ENCODE data around the gene SLC2A3. TPM values are rescaled to one million over a fixed set of nuclear protein-coding genes. Genes with fewer than 3 reads are reported as not detected.
"Not testable (repeated sequence)": the region's sequence is repeated elsewhere in the genome, so short reads cannot be mapped to it uniquely, and the experiment has no call there.

The SLC2A3 gene
- total and polyA plus RNA-seq, 9 of the 15 experiments (the other 6 are each of a cell fraction or from before 2014, with no cell fraction given), result 67.3 to 491 (median 104) TPM

DNA sequence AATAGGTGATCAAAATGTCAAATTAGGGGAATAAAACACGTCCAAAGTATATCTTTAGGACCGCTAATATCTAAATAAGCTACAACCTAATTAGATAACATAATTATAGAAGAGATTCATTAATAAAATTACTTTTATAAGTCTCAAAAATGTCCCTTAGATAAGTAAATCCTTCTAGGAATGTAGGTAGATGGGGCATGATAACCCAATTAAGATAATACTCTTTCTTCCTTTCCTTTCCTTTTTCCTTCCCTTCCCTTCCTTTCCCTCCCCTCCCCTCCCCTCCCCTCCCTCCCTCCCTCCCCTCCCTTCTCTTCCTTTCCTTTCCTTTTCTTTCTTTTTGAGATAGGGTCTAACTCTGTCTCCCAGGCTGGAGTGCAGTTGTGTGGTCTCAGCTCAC lies 11.0 kb upstream of the SLC2A3 start:
- WGBS (ENCODE audit: insufficient coverage, low coverage, missing lambda C conversion rate), result 83% methylated on average over 2 of the region's 2 CpGs
- CTCF ChIA-PET (ENCODE audit: low intra/inter-chr PET ratio), result no interaction called here
- TF ChIP-seq, protein P1, sequence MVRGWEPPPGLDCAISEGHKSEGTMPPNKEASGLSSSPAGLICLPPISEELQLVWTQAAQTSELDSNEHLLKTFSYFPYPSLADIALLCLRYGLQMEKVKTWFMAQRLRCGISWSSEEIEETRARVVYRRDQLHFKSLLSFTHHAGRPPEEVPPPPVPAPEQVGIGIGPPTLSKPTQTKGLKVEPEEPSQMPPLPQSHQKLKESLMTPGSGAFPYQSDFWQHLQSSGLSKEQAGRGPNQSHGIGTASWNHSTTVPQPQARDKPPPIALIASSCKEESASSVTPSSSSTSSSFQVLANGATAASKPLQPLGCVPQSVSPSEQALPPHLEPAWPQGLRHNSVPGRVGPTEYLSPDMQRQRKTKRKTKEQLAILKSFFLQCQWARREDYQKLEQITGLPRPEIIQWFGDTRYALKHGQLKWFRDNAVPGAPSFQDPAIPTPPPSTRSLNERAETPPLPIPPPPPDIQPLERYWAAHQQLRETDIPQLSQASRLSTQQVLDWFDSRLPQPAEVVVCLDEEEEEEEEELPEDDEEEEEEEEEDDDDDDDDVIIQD (CRISPR knock-in tag; IDR thresholded peaks at IDR 0.05), result no peak
- peak; percentile 26 for TF ChIP-seq HNRNPK (IDR thresholded peaks at IDR 0.05; ENCODE audit: low read depth, low read length, poor library complexity, severe bottlenecking)

DNA sequence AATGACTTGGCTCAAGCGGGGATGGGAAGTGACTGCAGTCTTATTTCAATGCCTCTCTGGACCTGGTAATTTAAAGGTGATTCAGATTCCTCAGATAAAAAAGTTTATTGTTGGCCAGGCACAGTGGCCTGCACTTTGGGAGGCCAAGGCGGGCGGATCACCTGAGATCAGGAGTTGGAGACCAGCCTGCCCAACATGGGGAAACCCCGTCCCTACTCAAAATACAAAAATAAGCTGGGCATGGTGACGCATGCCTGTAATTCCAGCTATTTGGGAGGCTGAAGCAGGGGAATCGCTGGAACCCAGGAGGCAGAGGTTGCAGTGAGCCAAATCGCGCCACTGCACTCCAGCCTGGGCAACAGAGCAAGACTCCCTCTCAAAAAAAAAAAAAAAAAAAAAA lies 8.8 kb upstream of the SLC2A3 start:
- H3K9me1 ChIP-seq (ENCODE audit: control insufficient read depth, insufficient read depth, low read length); in situ Hi-C loops (cut with MboI); POLR2A ChIA-PET; H3K9me3 ChIP-seq (replicated peaks; ENCODE audit: control insufficient read depth, insufficient read depth, low read depth, low read length); H3K4me3 ChIP-seq; FAIRE-seq; H3K4me2 ChIP-seq (ENCODE audit: insufficient read depth, low read length); CTCF ChIA-PET (ENCODE audit: low intra/inter-chr PET ratio); BruUV-seq (replicated peaks); H2AFZ ChIP-seq (ENCODE audit: low read depth, low read length); DNase-seq (ENCODE audit: extremely low read depth in 1 of 4, low spot score in 3 of 4); intact Hi-C loops (cut with micrococcal nuclease); H3K36me3 ChIP-seq (ENCODE audit: control insufficient read depth, insufficient read depth, low read length); H4K20me1 ChIP-seq (replicated peaks; ENCODE audit: control insufficient read depth, insufficient read depth, low read length); H3K9ac ChIP-seq (ENCODE audit: insufficient read depth in 1 of 2, low read depth in 2 of 2, low read length in 2 of 2); H3K27me3 ChIP-seq (ENCODE audit: control insufficient read depth in 2 of 2, insufficient read depth in 2 of 2, low read length in 2 of 2); H3K79me2 ChIP-seq (ENCODE audit: control insufficient read depth, insufficient read depth, low read length); ATAC-seq; H3K27ac ChIP-seq (ENCODE audit: extremely low read depth, low read depth, low read length): not testable (repeated sequence)
- peaks cover 6 to 13% of the 10 kb centered on the region in 2 experiments; a peak in 3 of 5 replicates for H3K4me1 ChIP-seq (replicated peaks in 1 of 2; ENCODE audit: control insufficient read depth in 2 of 2, insufficient read depth in 2 of 2, low read length in 2 of 2)
- WGBS (ENCODE audit: insufficient coverage, low coverage, missing lambda C conversion rate), result 90% methylated on average over 6 of the region's 8 CpGs

More for the DNA sequence above, 11.0 kb upstream of the SLC2A3 start:
- peaks cover 6 to 13% of the 10 kb centered on the region in 2 experiments; a peak in 3 of 5 replicates for H3K4me1 ChIP-seq (replicated peaks in 1 of 2; ENCODE audit: control insufficient read depth in 2 of 2, insufficient read depth in 2 of 2, low read length in 2 of 2)
- ATAC-seq, result no peak
- in situ Hi-C loops (cut with MboI) (no loop called here), intact Hi-C loops (cut with micrococcal nuclease) (no loop called here)
- no peaks in the 10 kb centered on the region for H4K20me1 ChIP-seq (replicated peaks; ENCODE audit: control insufficient read depth, insufficient read depth, low read length)
- no peak for DNase-seq (ENCODE audit: extremely low read depth in 1 of 4, low spot score in 3 of 4)
- H2AFZ ChIP-seq (ENCODE audit: low read depth, low read length), result no peak overlapping the region
- no peaks in the 10 kb centered on the region for H3K9me3 ChIP-seq (replicated peaks; ENCODE audit: control insufficient read depth, insufficient read depth, low read depth, low read length)
- H3K27me3 ChIP-seq (ENCODE audit: control insufficient read depth in 2 of 2, insufficient read depth in 2 of 2, low read length in 2 of 2), result no peaks in the 10 kb centered on the region
- no peak for FAIRE-seq
- H3K4me3 ChIP-seq, result no peak overlapping the region
- H3K9me1 ChIP-seq (ENCODE audit: control insufficient read depth, insufficient read depth, low read length), result no peaks in the 10 kb centered on the region
- H3K27ac ChIP-seq (ENCODE audit: extremely low read depth, low read depth, low read length), result no peak overlapping the region
- H3K9ac ChIP-seq (ENCODE audit: insufficient read depth in 1 of 2, low read depth in 2 of 2, low read length in 2 of 2), result no peak overlapping the region
- no peak overlapping the region for H3K4me2 ChIP-seq (ENCODE audit: insufficient read depth, low read length)
- H3K79me2 ChIP-seq (ENCODE audit: control insufficient read depth, insufficient read depth, low read length), result no peaks in the 10 kb centered on the region
- H3K36me3 ChIP-seq (ENCODE audit: control insufficient read depth, insufficient read depth, low read length), result no peaks in the 10 kb centered on the region
- BruUV-seq (replicated peaks), result no TSS peak
- POLR2A ChIA-PET, result interaction anchor here (1.1 to 3.0 kb wide), 3 partner anchors 11 to 15 kb away, joined by 4 to 13 read pairs (median 4); partner anchors contain the start of gene SLC2A3

Data from K562 (cell line).